Measurements from ENCODE around the gene BIRC5.

BIRC5 gene

DNA sequence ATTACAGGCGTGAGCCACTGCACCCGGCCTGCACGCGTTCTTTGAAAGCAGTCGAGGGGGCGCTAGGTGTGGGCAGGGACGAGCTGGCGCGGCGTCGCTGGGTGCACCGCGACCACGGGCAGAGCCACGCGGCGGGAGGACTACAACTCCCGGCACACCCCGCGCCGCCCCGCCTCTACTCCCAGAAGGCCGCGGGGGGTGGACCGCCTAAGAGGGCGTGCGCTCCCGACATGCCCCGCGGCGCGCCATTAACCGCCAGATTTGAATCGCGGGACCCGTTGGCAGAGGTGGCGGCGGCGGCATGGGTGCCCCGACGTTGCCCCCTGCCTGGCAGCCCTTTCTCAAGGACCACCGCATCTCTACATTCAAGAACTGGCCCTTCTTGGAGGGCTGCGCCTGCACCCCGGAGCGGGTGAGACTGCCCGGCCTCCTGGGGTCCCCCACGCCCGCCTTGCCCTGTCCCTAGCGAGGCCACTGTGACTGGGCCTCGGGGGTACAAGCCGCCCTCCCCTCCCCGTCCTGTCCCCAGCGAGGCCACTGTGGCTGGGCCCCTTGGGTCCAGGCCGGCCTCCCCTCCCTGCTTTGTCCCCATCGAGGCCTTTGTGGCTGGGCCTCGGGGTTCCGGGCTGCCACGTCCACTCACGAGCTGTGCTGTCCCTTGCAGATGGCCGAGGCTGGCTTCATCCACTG, at the start of gene BIRC5:
TSS of gene BIRC5 (plus strand) at position 238 of the 690 bp plus-strand sequence. CDS start at position 302, 64 bp downstream.
- DNase-seq, result peak; percentile 47

DNA sequence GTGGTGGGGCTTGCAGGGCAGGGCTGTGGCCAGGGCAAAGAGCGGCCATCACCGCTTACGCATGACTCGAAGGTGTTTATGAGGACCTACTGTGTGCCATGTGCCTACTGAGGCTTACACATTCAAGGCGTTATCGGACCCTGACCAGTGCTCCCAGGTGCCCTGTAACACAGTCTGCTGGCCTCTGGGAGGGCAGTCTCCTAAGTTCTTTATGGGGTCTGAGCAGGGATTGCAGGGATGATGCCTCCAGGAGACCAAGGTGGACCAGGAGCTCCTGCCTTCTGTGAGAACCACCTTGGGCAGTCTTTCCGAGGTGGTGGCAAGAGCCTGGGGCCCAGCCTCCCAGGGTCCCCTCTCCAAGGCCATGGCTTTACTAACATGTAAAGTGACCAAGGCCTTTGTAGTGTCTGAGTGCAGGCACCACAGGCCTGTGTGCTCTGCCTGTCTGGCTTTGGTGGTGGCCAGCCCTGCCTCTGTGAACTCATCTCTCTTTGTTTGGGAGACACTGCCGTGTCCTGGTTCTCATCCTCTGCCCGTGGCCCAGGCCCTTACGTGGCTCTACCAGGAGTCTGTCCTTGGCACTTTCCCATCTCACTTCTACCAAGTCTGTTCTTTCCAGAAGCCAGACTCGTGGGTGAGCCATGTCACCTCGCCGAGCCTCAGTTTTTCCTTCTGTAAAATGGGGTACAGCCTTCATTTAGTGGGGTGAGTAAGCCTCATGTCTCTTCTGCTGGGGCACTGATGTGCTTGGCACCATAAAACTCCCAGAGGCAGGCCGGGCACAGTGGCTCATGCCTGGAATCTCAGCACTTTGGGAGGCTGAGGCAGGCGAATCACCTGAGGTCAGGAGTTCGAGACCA, 49.1 kb upstream of the BIRC5 start:
- DNase-seq, result no peak

DNA sequence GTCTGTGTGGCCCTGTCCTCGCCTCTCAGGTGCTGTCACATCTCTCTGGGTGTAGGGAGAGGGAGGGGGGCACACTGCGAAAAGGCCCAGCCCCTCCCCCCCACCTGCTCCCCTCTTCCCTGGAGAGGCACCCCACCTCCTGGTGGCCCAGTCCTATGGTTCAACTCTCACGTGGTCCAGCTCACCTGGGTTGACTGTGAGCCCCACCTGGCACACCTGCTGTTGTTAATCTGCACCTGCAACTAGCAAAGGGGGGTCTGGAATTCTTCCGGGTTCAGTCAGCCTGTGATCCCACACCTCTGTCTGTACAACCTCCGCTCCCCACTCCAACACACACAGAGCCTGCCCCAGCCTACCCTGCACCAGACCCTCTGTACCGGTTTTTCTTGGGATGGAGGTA, 47.6 kb upstream of the BIRC5 start:
- DNase-seq, result no peak

DNA sequence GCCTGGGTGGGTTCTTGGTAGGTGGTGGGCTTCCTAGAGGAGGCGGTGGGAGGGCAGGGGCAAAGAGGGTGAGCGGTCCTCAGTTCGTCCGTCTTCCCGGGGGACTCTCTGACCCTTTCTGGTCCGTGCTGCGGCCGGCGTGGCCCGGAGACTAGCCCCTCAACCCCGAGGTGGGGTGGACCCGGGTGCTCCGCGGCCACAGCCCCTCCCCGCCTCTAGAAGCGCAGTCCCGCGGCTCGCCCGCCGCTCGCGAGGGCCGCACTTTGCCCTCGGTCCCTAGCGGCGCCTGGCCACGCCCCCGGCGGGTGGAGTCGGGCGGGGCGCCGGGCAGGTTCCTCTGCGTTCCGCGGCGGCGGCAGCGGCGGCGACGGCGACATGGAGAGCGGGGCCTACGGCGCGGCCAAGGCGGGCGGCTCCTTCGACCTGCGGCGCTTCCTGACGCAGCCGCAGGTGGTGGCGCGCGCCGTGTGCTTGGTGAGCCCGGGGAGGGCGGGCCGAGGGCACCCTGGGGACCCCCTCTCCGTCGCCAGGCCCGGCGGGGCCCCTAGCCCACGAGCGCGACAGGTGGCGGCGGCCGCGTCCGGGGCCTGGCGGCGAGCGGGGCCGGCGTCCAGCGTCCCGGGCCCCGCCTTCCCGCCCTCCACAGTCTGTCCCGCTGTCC, 45.7 kb upstream of the BIRC5 start, which contains the start of gene SYNGR2:
TSS of gene SYNGR2 (plus strand) at position 340 of the 661 bp plus-strand sequence. CDS start at position 376, 36 bp downstream.
- peak; percentile 24 for DNase-seq

DNA sequence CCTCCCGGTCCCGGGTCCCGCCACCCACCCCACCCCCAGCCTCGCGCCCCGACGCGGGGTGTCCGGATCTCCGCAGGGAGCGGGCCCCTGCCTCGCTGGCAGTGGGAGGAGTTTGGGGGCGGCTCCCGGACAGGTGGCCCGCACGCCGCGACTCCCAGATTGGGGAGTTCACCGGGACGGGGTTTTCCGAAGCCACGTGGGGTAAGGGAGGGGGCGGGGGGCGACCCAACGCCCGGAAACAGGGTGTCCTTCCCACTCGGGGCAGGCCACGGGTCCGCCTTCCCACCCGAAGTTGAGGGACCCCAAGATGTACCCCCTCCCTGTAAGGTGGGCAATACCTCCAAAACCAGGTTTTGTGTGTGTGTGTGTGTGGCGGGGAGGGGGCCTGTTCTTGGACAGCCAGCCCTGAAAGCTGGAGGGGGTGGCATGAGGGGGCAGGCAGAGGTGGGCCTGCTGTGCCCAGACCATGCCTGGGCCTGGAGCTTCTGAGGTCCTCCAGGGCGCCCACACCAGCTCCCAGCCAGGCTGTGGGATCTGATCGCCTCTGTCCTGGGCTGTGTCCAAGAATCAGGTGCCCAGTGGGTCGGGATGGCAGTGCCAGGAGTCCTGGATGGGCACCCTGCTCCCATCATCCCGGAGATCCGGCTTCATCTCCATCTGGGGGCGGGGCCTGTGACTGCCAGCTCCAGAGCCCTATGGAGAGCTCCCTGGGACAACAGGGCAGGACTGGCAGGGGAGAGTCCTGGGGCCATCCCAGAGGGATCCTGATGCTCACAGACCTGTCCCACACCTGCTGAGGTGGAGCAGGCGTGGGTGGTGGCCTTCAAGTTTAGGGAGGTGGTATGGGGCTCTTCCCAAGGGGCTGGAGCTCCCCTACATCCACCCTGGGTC, 44.9 kb upstream of the BIRC5 start:
- no peak for DNase-seq

DNA sequence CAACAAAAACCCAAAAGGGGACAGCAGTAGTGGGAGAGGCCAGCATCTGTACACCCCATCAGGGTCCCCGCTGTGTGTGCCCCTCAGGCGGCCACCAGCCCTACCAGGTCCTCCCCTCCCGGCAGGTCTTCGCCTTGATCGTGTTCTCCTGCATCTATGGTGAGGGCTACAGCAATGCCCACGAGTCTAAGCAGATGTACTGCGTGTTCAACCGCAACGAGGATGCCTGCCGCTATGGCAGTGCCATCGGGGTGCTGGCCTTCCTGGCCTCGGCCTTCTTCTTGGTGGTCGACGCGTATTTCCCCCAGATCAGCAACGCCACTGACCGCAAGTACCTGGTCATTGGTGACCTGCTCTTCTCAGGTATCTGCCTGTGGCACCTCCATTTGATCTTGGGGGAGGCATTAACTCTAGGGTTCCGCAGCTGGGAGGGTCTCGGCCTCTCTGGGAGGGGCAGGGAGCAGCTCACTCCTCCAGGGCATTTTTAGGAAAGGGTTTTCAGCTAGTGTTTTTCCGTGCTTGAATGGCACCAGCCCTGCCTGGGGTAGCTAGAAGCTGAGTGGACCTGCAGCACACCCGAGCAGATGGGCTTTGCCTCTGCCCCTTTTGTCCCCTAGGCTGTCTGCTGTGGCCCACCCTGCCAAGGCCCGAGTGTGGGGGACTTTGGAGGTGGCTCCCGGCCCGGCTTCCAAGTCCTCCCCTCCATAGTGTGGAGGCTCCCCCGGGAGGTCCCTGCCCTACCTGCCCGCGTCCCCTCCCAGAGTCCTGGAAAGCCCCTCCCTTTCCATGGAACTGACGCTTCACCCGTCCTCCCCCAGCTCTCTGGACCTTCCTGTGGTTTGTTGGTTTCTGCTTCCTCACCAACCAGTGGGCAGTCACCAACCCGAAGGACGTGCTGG, 43.1 kb upstream of the BIRC5 start:
- no peak for DNase-seq

DNA sequence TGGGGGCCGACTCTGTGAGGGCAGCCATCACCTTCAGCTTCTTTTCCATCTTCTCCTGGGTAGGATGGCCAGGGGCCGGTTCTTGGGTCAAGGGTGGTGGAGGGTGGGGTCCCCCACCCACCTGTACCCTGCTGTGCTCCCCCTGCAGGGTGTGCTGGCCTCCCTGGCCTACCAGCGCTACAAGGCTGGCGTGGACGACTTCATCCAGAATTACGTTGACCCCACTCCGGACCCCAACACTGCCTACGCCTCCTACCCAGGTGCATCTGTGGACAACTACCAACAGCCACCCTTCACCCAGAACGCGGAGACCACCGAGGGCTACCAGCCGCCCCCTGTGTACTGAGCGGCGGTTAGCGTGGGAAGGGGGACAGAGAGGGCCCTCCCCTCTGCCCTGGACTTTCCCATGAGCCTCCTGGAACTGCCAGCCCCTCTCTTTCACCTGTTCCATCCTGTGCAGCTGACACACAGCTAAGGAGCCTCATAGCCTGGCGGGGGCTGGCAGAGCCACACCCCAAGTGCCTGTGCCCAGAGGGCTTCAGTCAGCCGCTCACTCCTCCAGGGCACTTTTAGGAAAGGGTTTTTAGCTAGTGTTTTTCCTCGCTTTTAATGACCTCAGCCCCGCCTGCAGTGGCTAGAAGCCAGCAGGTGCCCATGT, 42.3 kb upstream of the BIRC5 start:
- peak; percentile 33 for DNase-seq

DNA sequence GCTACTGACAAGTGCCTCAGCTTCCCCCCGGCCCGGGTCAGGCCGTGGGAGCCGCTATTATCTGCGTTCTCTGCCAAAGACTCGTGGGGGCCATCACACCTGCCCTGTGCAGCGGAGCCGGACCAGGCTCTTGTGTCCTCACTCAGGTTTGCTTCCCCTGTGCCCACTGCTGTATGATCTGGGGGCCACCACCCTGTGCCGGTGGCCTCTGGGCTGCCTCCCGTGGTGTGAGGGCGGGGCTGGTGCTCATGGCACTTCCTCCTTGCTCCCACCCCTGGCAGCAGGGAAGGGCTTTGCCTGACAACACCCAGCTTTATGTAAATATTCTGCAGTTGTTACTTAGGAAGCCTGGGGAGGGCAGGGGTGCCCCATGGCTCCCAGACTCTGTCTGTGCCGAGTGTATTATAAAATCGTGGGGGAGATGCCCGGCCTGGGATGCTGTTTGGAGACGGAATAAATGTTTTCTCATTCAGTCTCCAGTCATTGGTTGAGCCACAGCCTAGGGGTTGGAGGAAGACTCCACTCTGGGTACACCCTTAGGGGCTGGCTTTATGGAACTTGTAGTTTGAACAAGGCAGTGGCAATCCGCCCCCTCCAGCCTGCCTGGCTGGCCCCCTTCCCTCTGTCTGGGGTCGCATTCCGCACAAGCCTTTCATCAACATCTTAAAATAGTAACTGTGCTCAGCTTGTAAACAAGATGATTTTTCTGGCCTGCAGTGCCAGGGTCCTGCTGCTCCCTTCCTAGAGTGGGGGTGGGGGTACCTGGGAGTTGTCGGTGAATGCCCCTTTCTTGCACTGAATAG, 41.6 kb upstream of the BIRC5 start:
- DNase-seq, result peak; percentile 33

DNA sequence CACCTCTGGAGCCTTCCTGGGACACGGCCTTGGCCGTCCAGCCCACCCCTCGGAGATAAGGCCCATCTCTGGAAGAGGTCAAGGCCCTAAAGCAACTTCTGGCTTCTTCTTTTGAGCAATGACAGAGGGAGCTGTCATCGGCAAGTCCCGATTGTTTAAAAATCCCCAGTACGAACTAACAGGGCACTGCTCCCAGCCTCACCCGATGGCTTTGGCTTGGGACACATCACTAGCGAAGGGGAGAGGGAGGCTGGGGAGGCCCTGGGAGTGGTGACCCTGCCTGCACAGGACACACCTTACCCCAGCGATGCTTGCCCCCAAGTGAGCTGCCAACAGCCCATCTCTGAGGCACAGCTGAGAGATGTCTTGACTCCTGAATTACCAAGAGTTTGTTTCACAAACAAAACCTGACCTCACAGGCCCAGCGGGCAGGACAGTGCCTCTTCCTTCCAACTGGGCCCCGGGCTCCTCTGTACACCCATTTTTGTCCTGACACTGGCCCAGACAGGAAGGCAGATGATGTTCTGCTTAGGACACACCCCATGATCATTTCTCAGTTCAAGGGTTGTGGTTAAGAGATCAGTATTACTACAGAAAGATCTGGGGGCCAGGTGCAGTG, 40.8 kb upstream of the BIRC5 start:
- no peak for DNase-seq

DNA sequence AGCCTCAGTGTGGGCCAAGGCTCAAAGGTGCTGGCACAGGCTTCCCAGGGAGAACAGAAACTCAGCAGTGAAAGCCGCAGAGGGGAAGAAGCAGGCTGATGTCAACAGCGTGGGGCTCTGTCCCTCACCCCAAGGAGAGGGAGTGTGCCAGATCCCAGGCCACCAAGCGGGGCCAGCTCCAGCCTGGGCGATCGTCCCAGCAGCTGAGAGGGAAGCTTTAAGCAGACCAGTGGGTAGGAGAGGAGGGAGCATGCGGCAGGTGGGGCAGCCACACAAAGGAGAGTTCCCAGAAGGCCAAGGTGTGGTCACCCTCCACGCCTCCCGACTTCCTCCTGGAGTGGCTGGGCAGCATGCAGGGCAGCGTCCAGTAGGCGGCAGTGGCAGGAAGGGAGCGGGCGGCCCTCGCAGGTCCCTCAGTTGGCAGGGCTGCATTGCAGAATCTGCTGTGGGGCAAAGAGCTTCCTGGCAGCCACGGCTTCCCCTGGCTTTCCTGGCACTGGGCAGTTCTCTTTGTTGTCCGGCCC, 39.6 kb upstream of the BIRC5 start:
- DNase-seq, result no peak

DNA sequence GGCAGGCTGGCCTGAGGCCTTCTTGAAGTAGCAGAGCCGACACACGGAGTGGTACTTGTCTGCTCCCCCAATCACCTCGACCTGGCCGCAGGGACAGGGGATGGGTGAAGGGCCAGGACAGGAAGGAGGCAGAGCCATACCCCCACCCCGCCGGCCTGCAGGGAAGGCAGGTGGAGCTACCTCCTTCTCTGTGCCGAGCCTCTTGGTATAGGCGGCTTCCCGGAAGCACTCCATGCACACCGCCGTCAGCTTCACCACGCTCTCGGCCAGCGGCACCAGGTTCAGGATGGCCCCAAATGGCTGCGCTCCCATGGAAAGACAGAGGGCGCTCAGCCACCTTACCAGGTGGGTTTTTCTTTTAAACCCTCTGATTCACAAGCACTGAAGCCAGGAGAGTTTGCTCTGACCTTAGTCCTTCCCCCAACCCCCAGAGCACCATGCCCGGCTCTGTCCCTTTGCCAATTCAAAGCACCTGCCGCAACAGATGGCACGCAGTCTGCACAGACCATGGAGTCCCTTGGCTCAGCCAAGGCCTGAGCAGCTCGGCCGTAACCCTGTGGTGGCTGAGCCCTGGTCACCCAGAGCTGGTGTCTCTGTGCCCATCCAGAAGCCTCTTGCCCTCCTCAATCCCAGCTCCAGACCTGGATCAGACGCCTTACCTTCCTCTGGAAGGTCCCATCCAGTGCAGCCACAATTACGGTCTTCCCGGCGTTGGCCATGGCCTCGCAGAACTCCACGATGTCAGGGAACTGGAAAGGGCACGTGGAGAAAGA, 39.0 kb upstream of the BIRC5 start:
- no peak for DNase-seq

DNA sequence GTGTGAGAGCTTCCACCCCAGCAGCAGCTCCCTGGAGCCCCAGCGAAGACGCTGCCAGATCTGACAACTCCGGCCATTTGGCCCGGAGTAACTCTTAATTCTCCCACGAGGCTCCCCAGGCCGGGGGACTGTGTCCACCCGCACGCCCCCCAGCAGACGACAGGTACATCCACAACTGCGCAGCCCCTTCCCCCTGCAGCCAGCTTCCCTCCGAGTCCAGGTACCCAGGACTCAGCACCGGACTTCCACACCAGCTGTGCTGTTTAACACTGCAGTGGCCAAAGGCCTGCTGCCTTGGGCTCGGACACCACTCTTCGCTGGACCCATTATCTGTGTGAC, 38.4 kb upstream of the BIRC5 start:
- no peak for DNase-seq

DNA sequence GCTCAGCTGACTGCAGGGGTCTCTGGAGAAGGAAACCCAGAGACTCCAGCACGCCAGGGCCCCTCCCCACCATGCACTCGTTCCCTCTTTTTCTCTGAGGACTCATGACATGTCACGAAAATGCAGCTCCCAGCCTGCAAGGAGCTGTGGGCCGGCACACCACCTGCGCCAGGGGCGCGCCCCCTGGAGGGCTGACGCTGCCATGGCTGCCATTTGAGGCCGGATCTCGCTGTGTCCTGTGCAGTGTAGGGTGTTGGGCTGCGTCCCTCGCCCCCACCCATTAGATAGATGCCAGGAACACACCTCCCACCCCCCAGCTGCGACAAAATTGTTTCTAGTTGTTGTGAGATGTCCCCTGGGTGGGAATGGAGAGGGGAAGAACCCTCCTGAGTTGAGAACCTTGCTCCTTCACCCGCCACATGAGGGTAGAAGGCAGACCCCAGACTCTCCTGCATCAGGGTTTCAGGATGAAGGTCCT, 37.5 kb upstream of the BIRC5 start:
- DNase-seq, result no peak

DNA sequence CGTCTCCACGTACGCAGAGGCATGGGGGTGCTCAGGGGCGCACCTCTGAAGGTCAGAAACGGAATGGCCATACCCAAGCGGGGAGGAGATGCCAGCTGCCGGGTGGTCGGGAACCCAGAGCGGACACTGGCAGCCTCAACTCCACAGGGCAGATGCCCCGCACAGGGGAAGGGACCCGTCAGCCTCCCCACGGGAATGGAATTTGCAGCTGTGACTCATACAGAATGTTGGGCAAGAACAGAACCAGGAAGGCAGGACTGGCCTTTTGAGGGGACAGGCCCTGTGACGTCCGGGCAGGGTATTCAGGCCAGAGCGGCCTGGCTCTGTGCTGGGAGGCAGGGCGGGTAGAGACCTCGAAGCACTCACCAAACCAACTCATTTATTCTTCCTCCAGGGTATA, 34.7 kb upstream of the BIRC5 start:
- DNase-seq, result no peak

DNA sequence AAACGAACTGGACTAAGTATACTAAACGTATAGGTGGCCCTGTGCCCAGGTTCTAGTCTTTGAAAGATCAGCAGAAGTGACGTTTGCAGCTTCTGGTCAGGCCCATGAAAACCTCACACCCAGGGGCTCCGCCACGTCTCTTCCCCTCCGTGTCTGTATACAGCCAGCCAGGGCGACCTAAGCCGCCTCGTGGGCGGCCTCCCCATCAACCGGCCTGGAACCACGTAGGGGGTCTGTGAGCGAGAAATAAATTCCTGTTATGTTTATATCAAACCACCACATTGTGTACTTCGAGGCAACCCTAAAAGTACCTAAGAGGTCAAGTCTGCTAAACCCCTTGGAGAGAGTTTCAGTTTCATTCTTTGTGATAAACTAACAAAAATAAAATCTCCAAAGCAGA, 34.0 kb upstream of the BIRC5 start:
- DNase-seq, result no peak

DNA sequence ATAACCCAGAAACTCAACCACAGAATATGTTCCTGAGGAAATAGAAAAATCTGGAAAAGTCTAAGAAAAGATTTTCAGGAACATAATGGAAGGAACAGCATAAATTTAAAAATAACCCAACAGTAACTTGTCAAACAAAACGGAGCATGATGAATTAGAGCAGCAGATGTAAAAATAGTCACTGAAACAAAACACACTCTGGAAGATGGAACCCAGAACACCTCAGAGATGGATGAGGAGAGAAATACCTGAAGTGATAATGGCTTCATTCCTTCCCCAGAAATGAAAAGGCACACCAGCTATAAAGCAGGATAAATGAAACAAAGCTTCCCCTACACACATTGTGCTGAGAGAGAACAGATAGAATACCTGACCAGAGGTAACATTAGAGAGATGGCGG, 33.5 kb upstream of the BIRC5 start:
- DNase-seq, result no peak

DNA sequence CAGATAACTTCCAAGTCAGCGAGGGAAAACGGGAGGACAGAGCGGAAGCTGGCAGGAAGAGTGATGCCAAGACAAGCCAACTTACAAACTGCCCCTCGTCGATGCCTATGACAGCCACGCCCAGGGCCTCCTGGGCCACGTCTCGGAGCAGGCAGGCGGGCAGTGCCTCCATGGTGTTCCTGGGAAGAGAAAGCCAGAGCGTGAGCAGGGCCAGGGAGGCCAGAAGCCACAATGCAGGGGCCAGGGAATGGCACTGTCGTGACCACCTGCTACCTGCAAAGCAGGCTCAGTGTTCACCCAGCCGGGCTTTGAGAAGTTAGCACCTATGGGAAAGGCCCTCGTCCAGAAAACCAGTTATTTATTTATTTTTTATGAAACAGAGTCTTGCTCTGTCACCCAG, 31.5 kb upstream of the BIRC5 start:
- DNase-seq, result no peak

DNA sequence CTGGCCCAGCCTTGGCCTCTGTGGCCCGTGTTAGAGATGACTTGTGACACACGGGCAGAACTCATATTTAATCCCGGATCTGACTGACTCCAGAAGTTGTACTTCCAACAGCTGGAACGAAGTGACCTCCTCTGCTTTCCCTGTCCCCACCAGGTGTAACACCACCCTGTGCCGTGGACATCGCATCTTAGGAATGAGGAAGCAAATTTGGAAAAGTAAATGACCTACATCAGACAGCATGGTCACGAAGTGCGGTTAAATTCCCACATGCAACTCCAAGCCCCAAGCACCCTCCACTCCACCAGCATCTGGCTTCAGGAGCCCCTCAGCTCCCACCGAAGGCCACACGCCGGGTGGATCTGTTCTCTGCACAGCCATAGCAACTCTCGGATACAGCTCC, 30.1 kb upstream of the BIRC5 start:
- DNase-seq, result no peak

DNA sequence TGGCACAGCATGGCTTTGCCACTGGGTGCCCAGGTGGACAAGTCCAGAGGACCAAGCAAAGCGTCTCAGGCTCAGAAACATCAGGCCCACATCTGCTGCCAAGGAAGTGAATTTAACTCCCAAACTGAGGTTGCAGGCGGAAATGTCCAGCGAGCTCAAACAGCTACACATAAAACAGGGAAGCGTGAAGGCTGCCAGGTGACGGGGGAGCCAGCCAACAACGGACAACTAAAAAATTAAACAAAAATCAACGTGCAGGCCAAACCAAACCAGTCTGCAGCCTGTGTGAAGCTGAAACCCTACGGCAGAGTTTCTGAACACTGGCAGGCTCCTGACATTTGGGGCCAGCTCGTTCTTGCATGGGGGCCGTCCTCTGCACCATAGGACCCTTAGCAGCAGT, 29.7 kb upstream of the BIRC5 start:
- DNase-seq, result no peak
